ENCODE measurements around the gene SLC7A5. TPM values are rescaled to one million over a fixed set of nuclear protein-coding genes. Genes with fewer than 3 reads are reported as not detected.
A peak's percentile ranks its signal among the peaks of the same experiment; 100 is the strongest.

SLC7A5 gene
- total RNA-seq, 2 donors from 2014 or later = 374 to 588 TPM

- TF ChIP-seq, protein P1, sequence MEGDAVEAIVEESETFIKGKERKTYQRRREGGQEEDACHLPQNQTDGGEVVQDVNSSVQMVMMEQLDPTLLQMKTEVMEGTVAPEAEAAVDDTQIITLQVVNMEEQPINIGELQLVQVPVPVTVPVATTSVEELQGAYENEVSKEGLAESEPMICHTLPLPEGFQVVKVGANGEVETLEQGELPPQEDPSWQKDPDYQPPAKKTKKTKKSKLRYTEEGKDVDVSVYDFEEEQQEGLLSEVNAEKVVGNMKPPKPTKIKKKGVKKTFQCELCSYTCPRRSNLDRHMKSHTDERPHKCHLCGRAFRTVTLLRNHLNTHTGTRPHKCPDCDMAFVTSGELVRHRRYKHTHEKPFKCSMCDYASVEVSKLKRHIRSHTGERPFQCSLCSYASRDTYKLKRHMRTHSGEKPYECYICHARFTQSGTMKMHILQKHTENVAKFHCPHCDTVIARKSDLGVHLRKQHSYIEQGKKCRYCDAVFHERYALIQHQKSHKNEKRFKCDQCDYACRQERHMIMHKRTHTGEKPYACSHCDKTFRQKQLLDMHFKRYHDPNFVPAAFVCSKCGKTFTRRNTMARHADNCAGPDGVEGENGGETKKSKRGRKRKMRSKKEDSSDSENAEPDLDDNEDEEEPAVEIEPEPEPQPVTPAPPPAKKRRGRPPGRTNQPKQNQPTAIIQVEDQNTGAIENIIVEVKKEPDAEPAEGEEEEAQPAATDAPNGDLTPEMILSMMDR (conservative IDR thresholded peaks at IDR 0.05) = no peak
- 87 to 91% methylated on average over 11 to 14 of the region's 14 CpGs for WGBS, 2 experiments (ENCODE audit: insufficient coverage in 1 of 2, insufficient read length in 1 of 2)
- H3K4me3 Mint-ChIP-seq = no peak overlapping the region
- Histone ChIP-seq H3K36me3 (ENCODE audit: control insufficient read depth, insufficient read depth, low read length) (peaks cover 97% of the 10 kb centered on the region), H3K27ac (ENCODE audit: low read depth, low read length) (no peak overlapping the region), H3K9me3 (ENCODE audit: control insufficient read depth, low read length) (no peaks in the 10 kb centered on the region), H3K4me1 (ENCODE audit: control insufficient read depth, insufficient read depth, low read length) (peaks cover 70% of the 10 kb centered on the region), H3K27me3 (ENCODE audit: control insufficient read depth, insufficient read depth, low read length, poor library complexity, severe bottlenecking) (no peaks in the 10 kb centered on the region), H3K9ac (ENCODE audit: extremely low read depth, low read length, poor library complexity, severe bottlenecking) (no peak overlapping the region), H3K4me3 (ENCODE audit: low read length) (no peak overlapping the region)
- DNase-seq = no peak
- peaks cover 34% of the 10 kb centered on the region for H3K4me1 Mint-ChIP-seq
- peaks cover 55% of the 10 kb centered on the region for H3K36me3 Mint-ChIP-seq (ENCODE audit: low read depth)
- peak overlapping the region; percentile 48 for H3K27ac Mint-ChIP-seq
- H3K9me3 Mint-ChIP-seq = no peaks in the 10 kb centered on the region
- peaks cover 10% of the 10 kb centered on the region for H3K27me3 Mint-ChIP-seq (ENCODE audit: insufficient read depth)
These were observed 18.1 kb downstream of the SLC7A5 start for GRCh38 chr16:87851141-87851587.

GRCh38 chr16:87850009-87851006 is 19.0 kb downstream of the SLC7A5 start:
- peaks cover 32% of the 10 kb centered on the region for H3K4me1 Mint-ChIP-seq
- H3K4me3 ChIP-seq (ENCODE audit: low read length) = no peak overlapping the region
- no peak overlapping the region for H3K27ac ChIP-seq (ENCODE audit: low read depth, low read length)
- peak; percentile 93 for DNase-seq
- WGBS, 2 experiments (ENCODE audit: insufficient coverage in 1 of 2, insufficient read length in 1 of 2) = 75 to 82% methylated on average over 20 to 25 of the region's 25 CpGs
- H3K9me3 ChIP-seq (ENCODE audit: control insufficient read depth, low read length) = no peaks in the 10 kb centered on the region
- no peak overlapping the region for H3K4me3 Mint-ChIP-seq
- peaks cover 6% of the 10 kb centered on the region for H3K27me3 Mint-ChIP-seq (ENCODE audit: insufficient read depth)
- peaks cover 51% of the 10 kb centered on the region for H3K36me3 Mint-ChIP-seq (ENCODE audit: low read depth)
- H3K27ac Mint-ChIP-seq = peak overlapping the region; percentile 48
- H3K9me3 Mint-ChIP-seq = no peaks in the 10 kb centered on the region
- H3K27me3 ChIP-seq (ENCODE audit: control insufficient read depth, insufficient read depth, low read length, poor library complexity, severe bottlenecking) = no peaks in the 10 kb centered on the region
- H3K36me3 ChIP-seq (ENCODE audit: control insufficient read depth, insufficient read depth, low read length) = peaks cover 95% of the 10 kb centered on the region
- no peak overlapping the region for H3K9ac ChIP-seq (ENCODE audit: extremely low read depth, low read length, poor library complexity, severe bottlenecking)
- TF ChIP-seq, protein P1 (conservative IDR thresholded peaks at IDR 0.05) = peak; percentile 99
- H3K4me1 ChIP-seq (ENCODE audit: control insufficient read depth, insufficient read depth, low read length) = peaks cover 61% of the 10 kb centered on the region

- H3K27me3 Mint-ChIP-seq (ENCODE audit: insufficient read depth) = peaks cover 8% of the 10 kb centered on the region
- H3K9me3 ChIP-seq (ENCODE audit: control insufficient read depth, low read length) = no peaks in the 10 kb centered on the region
- 93 to 100% methylated on average over 13 to 16 of the region's 16 CpGs for WGBS, 2 experiments (ENCODE audit: insufficient coverage in 1 of 2, insufficient read length in 1 of 2)
- no peak overlapping the region for H3K4me3 ChIP-seq (ENCODE audit: low read length)
- peaks cover 30% of the 10 kb centered on the region for H3K4me1 Mint-ChIP-seq
- no peaks in the 10 kb centered on the region for H3K9me3 Mint-ChIP-seq
- H3K27me3 ChIP-seq (ENCODE audit: control insufficient read depth, insufficient read depth, low read length, poor library complexity, severe bottlenecking) = no peaks in the 10 kb centered on the region
- H3K27ac Mint-ChIP-seq = no peak overlapping the region
- H3K4me3 Mint-ChIP-seq = no peak overlapping the region
- H3K4me1 ChIP-seq (ENCODE audit: control insufficient read depth, insufficient read depth, low read length) = peaks cover 54% of the 10 kb centered on the region
- TF ChIP-seq, protein P1 (conservative IDR thresholded peaks at IDR 0.05) = no peak
- no peak overlapping the region for H3K9ac ChIP-seq (ENCODE audit: extremely low read depth, low read length, poor library complexity, severe bottlenecking)
- peaks cover 53% of the 10 kb centered on the region for H3K36me3 Mint-ChIP-seq (ENCODE audit: low read depth)
- no peak for DNase-seq
- H3K36me3 ChIP-seq (ENCODE audit: control insufficient read depth, insufficient read depth, low read length) = peaks cover 94% of the 10 kb centered on the region
- H3K27ac ChIP-seq (ENCODE audit: low read depth, low read length) = no peak overlapping the region
These were observed 19.8 kb downstream of the SLC7A5 start for GRCh38 chr16:87849419-87850008.
